MCF 10A (cell line): ENCODE data around the gene ADARB1. TPM values are rescaled to one million over a fixed set of nuclear protein-coding genes. Genes with fewer than 3 reads are reported as not detected.

Experiments used
- BruUV-seq: library from RNA; stranded (reverse); fragments of 400-500 nt; replicated peaks from 2 replicates; lab custom pipeline; 2021; lab: Mats Ljungman, UMichigan
- CTCF ChIA-PET: fragments of 300-600 bp; sonication (Branson Sonifier 250); formaldehyde crosslinking; extraction: SDS; loops from one replicate; lab custom pipeline; 2021; ENCODE audit warnings: antibody characterized with exemption, inconsistent platforms; lab: Yijun Ruan, JAX
- POLR2A ChIA-PET: fragments of 300-600, 350-650 bp; sonication (Branson Sonifier 250); formaldehyde crosslinking; extraction: SDS; loops from one replicate; lab custom pipeline; 2020; ENCODE audit warnings: antibody characterized with exemption, inconsistent platforms; lab: Yijun Ruan, JAX
- DNase-seq: peaks from one replicate; pipeline ENCODE4 v3.0.0-alpha.2; 2018; ENCODE audit not compliant: unreplicated experiment
- H3K27ac Mint-ChIP-seq: one replicate; pipeline ENCODE4 v1.8.0; 2022; ENCODE audit warnings: mild to moderate bottlenecking, low read depth, mixed read lengths; ENCODE audit not compliant: unreplicated experiment
- H3K27me3 Mint-ChIP-seq: one replicate; pipeline ENCODE4 v1.8.0; 2022; ENCODE audit warnings: mixed read lengths; ENCODE audit not compliant: insufficient read depth, unreplicated experiment
- H3K36me3 Mint-ChIP-seq: one replicate; pipeline ENCODE4 v1.8.0; 2022; ENCODE audit warnings: mild to moderate bottlenecking, moderate library complexity, mixed read lengths; ENCODE audit not compliant: insufficient read depth, unreplicated experiment
- H3K4me1 Mint-ChIP-seq: one replicate; pipeline ENCODE4 v1.8.0; 2022; ENCODE audit warnings: mixed read lengths; ENCODE audit not compliant: insufficient read depth, unreplicated experiment
- H3K4me3 Mint-ChIP-seq: one replicate; pipeline ENCODE4 v1.8.0; 2022; ENCODE audit warnings: mild to moderate bottlenecking, moderate library complexity, mixed read lengths; ENCODE audit not compliant: unreplicated experiment
- H3K9me3 Mint-ChIP-seq: one replicate; pipeline ENCODE4 v1.8.0; 2022; ENCODE audit warnings: mixed read lengths; ENCODE audit not compliant: unreplicated experiment
- CTCF ChIP-seq: fragments of 200-600 bp; IDR thresholded peaks from one replicate; pipeline ENCODE4 v1.8.0; 2022; ENCODE audit warnings: antibody characterized with exemption, mild to moderate bottlenecking; ENCODE audit not compliant: unreplicated experiment
- intact Hi-C: fragments of 100-400 bp; cut with micrococcal nuclease; formaldehyde crosslinking; loops from 2 replicates; pipeline ENCODE4 v1.14.1; 2022
- total RNA-seq: library from RNA; stranded (reverse); gene quantifications from 2 replicates; pipeline ENCODE4 v1.2.3, GENCODE V29; 2022

ADARB1 gene
- total RNA-seq, 1 experiment from 2014 or later: 19.4 TPM

- Mint-ChIP-seq H3K4me1 (no peaks in the 10 kb centered on the region), H3K4me3 (no peak overlapping the region), H3K9me3 (no peaks in the 10 kb centered on the region), H3K27ac (no peak overlapping the region), H3K36me3 (no peaks in the 10 kb centered on the region), H3K27me3 (peaks cover 21% of the 10 kb centered on the region)
- no TSS peak for BruUV-seq
- intact Hi-C loops: no loop called here
- CTCF ChIA-PET: interaction anchor here (0.6 kb wide), 1 partner anchor 22 kb away, joined by 3 read pairs; no protein-coding TSS in a partner anchor
- POLR2A ChIA-PET: no interaction called here
- no peak for TF ChIP-seq CTCF
- no peak for DNase-seq
Measured at GRCh38 chr21:45060089-45060488, 14.3 kb upstream of the ADARB1 start.

- H3K27me3 Mint-ChIP-seq: peaks cover 20% of the 10 kb centered on the region
- DNase-seq: no peak
Measured at GRCh38 chr21:45060675-45061311, 13.6 kb upstream of the ADARB1 start.

GRCh38 chr21:45064091-45064490, 10.3 kb upstream of the ADARB1 start:
- Mint-ChIP-seq H3K36me3 (no peaks in the 10 kb centered on the region), H3K4me1 (no peaks in the 10 kb centered on the region), H3K4me3 (no peak overlapping the region), H3K9me3 (no peaks in the 10 kb centered on the region), H3K27ac (no peak overlapping the region), H3K27me3 (peaks cover 12% of the 10 kb centered on the region)
- TF ChIP-seq CTCF: no peak
- POLR2A ChIA-PET: interaction anchor here (1.3 kb wide), 1 partner anchor 10 kb away, joined by 5 read pairs; the partner anchor contains the start of gene ADARB1
- no peak for DNase-seq
- no TSS peak for BruUV-seq
- CTCF ChIA-PET: interaction anchor here (1.0 to 1.3 kb wide), 3 partner anchors 64 to 74 kb away, joined by 3 read pairs; no protein-coding TSS in a partner anchor
- intact Hi-C loops: no loop called here

More at GRCh38 chr21:45060675-45061311, 13.6 kb upstream of the ADARB1 start:
- POLR2A ChIA-PET: no interaction called here
- intact Hi-C loops: no loop called here
- BruUV-seq: no TSS peak
- Mint-ChIP-seq H3K4me1 (no peaks in the 10 kb centered on the region), H3K4me3 (no peak overlapping the region), H3K9me3 (no peaks in the 10 kb centered on the region), H3K36me3 (no peaks in the 10 kb centered on the region), H3K27ac (no peak overlapping the region)
- CTCF ChIA-PET: interaction anchor here (0.6 kb wide), 1 partner anchor 21 kb away, joined by 3 read pairs; no protein-coding TSS in a partner anchor
- TF ChIP-seq CTCF: no peak

- no peak for DNase-seq
- intact Hi-C loops: no loop called here
- Mint-ChIP-seq H3K27ac (no peak overlapping the region), H3K4me1 (no peaks in the 10 kb centered on the region), H3K36me3 (no peaks in the 10 kb centered on the region), H3K27me3 (peaks cover 12% of the 10 kb centered on the region), H3K4me3 (no peak overlapping the region), H3K9me3 (no peaks in the 10 kb centered on the region)
- no TSS peak for BruUV-seq
- TF ChIP-seq CTCF: no peak
- ChIA-PET CTCF (interaction anchor here (1.3 kb wide), 1 partner anchor 73 kb away, joined by 3 read pairs; no protein-coding TSS in a partner anchor), POLR2A (no interaction called here)
Measured at GRCh38 chr21:45064618-45065399, 9.6 kb upstream of the ADARB1 start.
